ENCODE measurements around the gene TMEM254.
A peak's percentile ranks its signal among the peaks of the same experiment; 100 is the strongest.
"Not testable (repeated sequence)": the region's sequence is repeated elsewhere in the genome, so short reads cannot be mapped to it uniquely, and the experiment has no call there.

Gene TMEM254

GRCh38 chr10:80078448-80079311, at the start of gene TMEM254:
TMEM254 (plus strand) TSS chr10:80078665; CDS start chr10:80078700, 35 bp downstream.
- peak; percentile 93 for DNase-seq

- not testable (repeated sequence) for DNase-seq
These were observed 49.3 kb upstream of the TMEM254 start for GRCh38 chr10:80029205-80029604.

- DNase-seq = not testable (repeated sequence)
These were observed 48.6 kb upstream of the TMEM254 start for GRCh38 chr10:80029865-80030264.

- DNase-seq = no peak
These were observed 46.0 kb upstream of the TMEM254 start for GRCh38 chr10:80032503-80032902.

GRCh38 chr10:80034766-80035165, 43.7 kb upstream of the TMEM254 start:
- DNase-seq = not testable (repeated sequence)

GRCh38 chr10:80035430-80035829, 43.0 kb upstream of the TMEM254 start:
- DNase-seq = not testable (repeated sequence)

- not testable (repeated sequence) for DNase-seq
These were observed 41.5 kb upstream of the TMEM254 start for GRCh38 chr10:80036921-80037500.

GRCh38 chr10:80038226-80038625, 40.2 kb upstream of the TMEM254 start:
- DNase-seq = not testable (repeated sequence)

GRCh38 chr10:80041162-80041561, 37.3 kb upstream of the TMEM254 start:
- no peak for DNase-seq

GRCh38 chr10:80044935-80045334, 33.5 kb upstream of the TMEM254 start:
- not testable (repeated sequence) for DNase-seq

GRCh38 chr10:80046629-80047441, 31.6 kb upstream of the TMEM254 start:
- DNase-seq = peak; percentile 71

- DNase-seq = no peak
These were observed 27.7 kb upstream of the TMEM254 start for GRCh38 chr10:80050752-80051151.

GRCh38 chr10:80051993-80052392, 26.5 kb upstream of the TMEM254 start:
- no peak for DNase-seq

- no peak for DNase-seq
These were observed 22.7 kb upstream of the TMEM254 start for GRCh38 chr10:80055760-80056159.

GRCh38 chr10:80057171-80057570, 21.3 kb upstream of the TMEM254 start:
- DNase-seq = no peak

- DNase-seq = no peak
These were observed 14.2 kb upstream of the TMEM254 start for GRCh38 chr10:80064120-80064886.

- no peak for DNase-seq
These were observed 11.7 kb upstream of the TMEM254 start for GRCh38 chr10:80066809-80067208.

- DNase-seq = not testable (repeated sequence)
These were observed 10.6 kb upstream of the TMEM254 start for GRCh38 chr10:80067821-80068220.

GRCh38 chr10:80068270-80068669, 10.2 kb upstream of the TMEM254 start:
- no peak for DNase-seq

- DNase-seq = no peak
These were observed 8.4 kb upstream of the TMEM254 start for GRCh38 chr10:80070057-80070456.

- no peak for DNase-seq
These were observed 5.9 kb upstream of the TMEM254 start for GRCh38 chr10:80072584-80072983.

GRCh38 chr10:80075781-80076180, 2.7 kb upstream of the TMEM254 start:
- no peak for DNase-seq

Measured in stimulated activated CD4-positive, alpha-beta T cell treated with anti-CD3 and anti-CD28 coated beads, Interleukin-4, amount 100 ng/mL, for 1 hour (primary cell).